ENCODE measurements around the gene TMEM178A.

TMEM178A gene

DNA sequence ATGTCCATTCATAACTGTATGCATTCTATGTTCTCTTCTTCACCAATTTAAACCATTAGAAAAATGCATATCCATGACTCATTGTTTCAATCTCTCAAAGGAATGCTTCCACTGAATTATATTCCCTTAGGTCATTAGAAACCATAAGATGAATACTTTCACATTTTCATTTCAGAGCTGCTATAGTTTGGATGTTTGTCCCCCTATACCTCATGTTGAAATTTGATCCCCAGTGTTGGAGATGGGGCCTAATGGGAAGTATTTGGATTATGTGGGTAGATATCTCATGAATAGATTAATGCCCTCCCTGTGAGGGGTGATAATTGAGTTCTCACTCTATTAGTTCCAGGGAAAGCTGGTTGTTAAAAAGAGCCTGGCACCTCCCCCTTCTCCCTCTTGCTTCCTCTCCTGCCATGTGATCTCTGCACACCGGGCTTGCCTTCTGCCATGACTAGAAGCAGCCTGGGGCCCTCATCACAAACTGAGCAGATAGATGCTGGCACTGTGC is 77.6 kb downstream of the TMEM178A start:
- no peaks in the 10 kb centered on the region for H3K9me3 Mint-ChIP-seq
- H3K36me3 Mint-ChIP-seq (ENCODE audit: insufficient read depth) = peaks cover 16% of the 10 kb centered on the region
- no peak overlapping the region for H3K4me3 Mint-ChIP-seq
- no peak for DNase-seq (ENCODE audit: low spot score in 2 of 2)
- no peak overlapping the region for H3K27ac Mint-ChIP-seq (ENCODE audit: low read depth)
- no peaks in the 10 kb centered on the region for H3K27me3 Mint-ChIP-seq
- no peaks in the 10 kb centered on the region for H3K4me1 Mint-ChIP-seq
- no peak for ATAC-seq (replicated peaks; ENCODE audit: extremely low read depth, poor library complexity, severe bottlenecking)

DNA sequence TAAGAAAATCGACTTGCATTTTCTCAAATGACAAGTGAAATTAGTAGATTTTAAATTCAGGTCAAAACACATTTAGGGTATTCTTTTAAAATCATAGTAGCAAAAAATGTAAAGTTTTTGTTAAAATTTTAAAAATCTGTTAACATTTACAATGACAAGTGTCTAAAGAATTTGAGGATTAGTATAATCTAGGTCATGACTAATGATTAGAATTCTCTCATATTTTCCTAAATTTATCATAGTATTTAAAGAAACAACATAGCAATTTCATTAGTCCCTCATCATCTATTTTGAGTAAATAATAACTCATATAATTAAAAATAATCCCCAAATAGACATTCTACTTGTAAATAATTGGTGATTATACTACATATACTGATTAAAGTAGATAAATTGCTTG is 89.7 kb downstream of the TMEM178A start:
- Mint-ChIP-seq H3K36me3 (ENCODE audit: insufficient read depth) (peaks cover 31% of the 10 kb centered on the region), H3K4me3 (no peak overlapping the region), H3K27me3 (no peaks in the 10 kb centered on the region), H3K4me1 (peaks cover 6% of the 10 kb centered on the region), H3K27ac (ENCODE audit: low read depth) (no peak overlapping the region), H3K9me3 (no peaks in the 10 kb centered on the region)
- no peak for DNase-seq (ENCODE audit: low spot score in 2 of 2)
- ATAC-seq (replicated peaks; ENCODE audit: extremely low read depth, poor library complexity, severe bottlenecking) = no peak

DNA sequence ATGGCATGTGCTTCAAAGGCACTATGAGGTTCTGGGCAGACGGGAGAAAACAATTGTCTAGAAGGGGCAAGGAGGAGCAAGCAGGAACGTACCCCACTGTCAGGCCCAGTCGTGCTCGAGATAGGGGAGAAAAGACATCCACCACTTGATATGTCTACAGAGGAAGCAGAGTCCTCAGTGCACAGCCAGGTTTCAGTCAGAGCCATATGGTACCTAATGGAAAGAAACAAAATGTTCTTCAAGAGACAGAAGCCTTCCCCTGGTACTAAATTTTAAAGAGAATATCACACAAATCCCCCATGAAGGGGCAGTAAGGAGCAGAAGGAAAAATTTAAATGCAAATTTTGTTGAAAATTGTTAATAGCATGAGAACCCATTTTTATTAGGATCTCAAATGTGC is 91.4 kb downstream of the TMEM178A start:
- no peak overlapping the region for H3K27ac Mint-ChIP-seq (ENCODE audit: low read depth)

DNA sequence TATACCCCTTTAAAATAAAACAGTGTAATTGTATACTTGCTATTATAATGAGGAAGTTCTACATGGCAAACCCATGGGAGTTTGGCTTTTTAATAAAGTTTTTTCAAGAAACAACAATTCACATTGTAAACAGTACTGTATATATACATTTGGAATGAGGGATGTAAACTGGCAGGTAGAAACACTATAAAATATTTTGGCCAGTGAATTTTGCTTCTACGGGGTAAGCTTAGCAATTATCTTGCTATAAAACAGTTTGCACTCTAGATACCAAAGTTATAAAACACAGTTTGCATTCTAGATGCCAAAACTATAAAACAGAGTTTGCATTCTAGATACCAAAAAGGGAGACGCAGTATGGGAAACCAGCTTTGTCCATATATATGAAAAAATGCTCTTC is 96.7 kb downstream of the TMEM178A start:
- Mint-ChIP-seq H3K27ac (ENCODE audit: low read depth) (no peak overlapping the region), H3K36me3 (ENCODE audit: insufficient read depth) (peaks cover 29% of the 10 kb centered on the region), H3K9me3 (no peaks in the 10 kb centered on the region), H3K4me3 (no peak overlapping the region), H3K4me1 (peaks cover 12% of the 10 kb centered on the region), H3K27me3 (no peaks in the 10 kb centered on the region)
- DNase-seq (ENCODE audit: low spot score in 2 of 2) = no peak
- ATAC-seq (replicated peaks; ENCODE audit: extremely low read depth, poor library complexity, severe bottlenecking) = no peak

More for the DNA sequence above, 91.4 kb downstream of the TMEM178A start:
- Mint-ChIP-seq H3K4me3 (no peak overlapping the region), H3K27me3 (no peaks in the 10 kb centered on the region), H3K4me1 (peaks cover 6% of the 10 kb centered on the region), H3K9me3 (no peaks in the 10 kb centered on the region), H3K36me3 (ENCODE audit: insufficient read depth) (peaks cover 33% of the 10 kb centered on the region)
- no peak for DNase-seq (ENCODE audit: low spot score in 2 of 2)
- no peak for ATAC-seq (replicated peaks; ENCODE audit: extremely low read depth, poor library complexity, severe bottlenecking)
